DMS 273 (cell line): ENCODE measurements around the gene PAPLN.

ENCODE experiments used
- DNase-seq: peaks from one replicate; lab custom pipeline; 2025; ENCODE audit not compliant: unreplicated experiment; lab: John Stamatoyannopoulos, UW

The PAPLN gene

GRCh38 chr14:73260574-73260973, 23.3 kb downstream of the PAPLN start:
- no peak for DNase-seq

GRCh38 chr14:73261075-73261474, 23.8 kb downstream of the PAPLN start:
- no peak for DNase-seq

GRCh38 chr14:73261520-73262426, 24.5 kb downstream of the PAPLN start:
- no peak for DNase-seq

- no peak for DNase-seq
Observed at GRCh38 chr14:73262427-73263183, 25.3 kb downstream of the PAPLN start.

GRCh38 chr14:73263606-73264005, 26.3 kb downstream of the PAPLN start:
- no peak for DNase-seq

- DNase-seq: no peak
Observed at GRCh38 chr14:73264080-73264884, 27.0 kb downstream of the PAPLN start.

- peak; percentile 36 for DNase-seq
Observed at GRCh38 chr14:73264885-73265720, 27.8 kb downstream of the PAPLN start.

- no peak for DNase-seq
Observed at GRCh38 chr14:73265721-73266046, 28.4 kb downstream of the PAPLN start.

GRCh38 chr14:73266317-73266716, 29.0 kb downstream of the PAPLN start:
- no peak for DNase-seq

- DNase-seq: no peak
Observed at GRCh38 chr14:73267474-73267873, 30.2 kb downstream of the PAPLN start.

GRCh38 chr14:73269729-73270531, 32.6 kb downstream of the PAPLN start:
- DNase-seq: no peak

- DNase-seq: peak; percentile 92
Observed at GRCh38 chr14:73272393-73272792, 35.1 kb downstream of the PAPLN start.

GRCh38 chr14:73273799-73274198, 36.5 kb downstream of the PAPLN start:
- no peak for DNase-seq

- no peak for DNase-seq
Observed at GRCh38 chr14:73276836-73277235, 39.5 kb downstream of the PAPLN start.

GRCh38 chr14:73277376-73277775, 40.1 kb downstream of the PAPLN start:
- DNase-seq: no peak

- DNase-seq: no peak
Observed at GRCh38 chr14:73280903-73281302, 43.6 kb downstream of the PAPLN start.

GRCh38 chr14:73283608-73284379, 46.5 kb downstream of the PAPLN start:
- DNase-seq: peak; percentile 63

GRCh38 chr14:73285979-73286378, 48.7 kb downstream of the PAPLN start:
- DNase-seq: no peak

GRCh38 chr14:73286598-73286997, 49.3 kb downstream of the PAPLN start:
- DNase-seq: no peak
